HG02763 (cell line): ENCODE data around the gene C9orf50.
"Not testable (repeated sequence)": the region's sequence is repeated elsewhere in the genome, so short reads cannot be mapped to it uniquely, and the experiment has no call there.

Experiments used
- ATAC-seq: cut with Tn5 transposase; IDR thresholded peaks from one replicate; pipeline ENCODE4 v1.9.1; 2021; ENCODE audit warnings: mild to moderate bottlenecking, moderate library complexity; ENCODE audit not compliant: unreplicated experiment

C9orf50 gene, protein sequence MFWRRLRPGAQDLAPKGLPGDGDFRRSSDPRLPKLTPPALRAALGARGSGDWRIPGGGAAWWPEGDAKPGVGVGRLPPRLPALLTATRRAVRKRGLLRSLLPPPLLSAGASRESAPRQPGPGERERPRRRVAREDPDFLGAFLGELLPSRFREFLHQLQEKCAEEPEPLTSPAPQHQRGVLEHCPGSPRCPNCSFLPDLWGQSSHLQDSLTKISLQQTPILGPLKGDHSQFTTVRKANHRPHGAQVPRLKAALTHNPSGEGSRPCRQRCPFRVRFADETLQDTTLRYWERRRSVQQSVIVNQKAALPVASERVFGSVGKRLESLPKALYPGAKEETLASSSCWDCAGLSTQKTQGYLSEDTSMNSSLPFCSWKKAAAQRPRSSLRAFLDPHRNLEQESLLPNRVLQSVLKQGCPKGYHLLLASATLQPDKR

DNA sequence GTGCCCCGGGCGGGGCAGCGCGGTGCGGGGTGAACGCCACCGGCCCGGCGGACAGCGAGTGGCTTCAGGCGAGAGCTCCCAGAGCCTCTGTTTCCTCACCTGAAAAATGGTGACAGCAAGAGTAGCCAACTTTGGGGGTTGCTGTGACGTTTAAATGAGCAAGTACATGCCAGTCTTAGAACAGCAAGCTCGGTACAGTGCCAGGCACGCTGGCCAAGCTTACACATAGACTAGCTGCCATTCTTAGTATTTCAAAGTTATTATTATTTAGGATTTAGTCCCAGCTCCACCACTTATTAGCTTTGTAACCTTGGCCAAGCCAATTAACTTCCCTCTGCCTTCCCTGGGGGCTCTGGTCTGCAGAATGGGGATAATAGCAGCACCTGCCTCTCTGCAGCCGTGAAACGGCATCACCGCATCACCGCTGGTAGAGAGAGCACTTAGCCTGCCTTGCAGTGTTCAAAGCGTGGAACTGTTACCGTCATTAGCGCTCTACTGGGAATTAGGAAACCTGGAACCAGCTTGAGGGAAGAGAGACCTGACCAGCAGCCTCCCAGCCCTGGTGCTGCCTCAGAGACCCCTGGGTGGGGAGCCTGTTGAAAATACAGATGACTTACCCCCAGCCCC lies at the start of gene C9orf50:
C9orf50 (minus strand) TSS at position 433 of the 627 bp plus-strand sequence. CDS start 527 bp downstream, outside the sequence.
- no peak for ATAC-seq

DNA sequence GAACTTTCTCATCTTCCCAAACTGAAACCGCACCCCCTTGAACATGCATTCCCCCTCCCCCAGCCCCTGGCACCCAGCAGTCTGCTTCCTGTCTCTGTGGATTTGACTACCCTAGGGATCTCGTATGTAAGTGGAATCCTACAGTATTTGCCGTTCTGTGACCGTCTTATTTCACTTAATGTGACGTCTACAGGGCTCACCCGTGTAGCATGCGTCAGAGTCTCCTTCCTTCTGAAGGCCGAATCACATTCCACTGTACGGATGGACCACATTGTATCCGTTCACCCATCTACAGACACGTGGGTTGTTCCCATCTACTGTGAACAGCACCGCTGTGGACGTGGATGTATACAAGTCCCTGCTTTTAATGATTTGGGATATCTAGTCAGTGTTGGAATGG lies 49.0 kb upstream of the C9orf50 start:
- no peak for ATAC-seq

DNA sequence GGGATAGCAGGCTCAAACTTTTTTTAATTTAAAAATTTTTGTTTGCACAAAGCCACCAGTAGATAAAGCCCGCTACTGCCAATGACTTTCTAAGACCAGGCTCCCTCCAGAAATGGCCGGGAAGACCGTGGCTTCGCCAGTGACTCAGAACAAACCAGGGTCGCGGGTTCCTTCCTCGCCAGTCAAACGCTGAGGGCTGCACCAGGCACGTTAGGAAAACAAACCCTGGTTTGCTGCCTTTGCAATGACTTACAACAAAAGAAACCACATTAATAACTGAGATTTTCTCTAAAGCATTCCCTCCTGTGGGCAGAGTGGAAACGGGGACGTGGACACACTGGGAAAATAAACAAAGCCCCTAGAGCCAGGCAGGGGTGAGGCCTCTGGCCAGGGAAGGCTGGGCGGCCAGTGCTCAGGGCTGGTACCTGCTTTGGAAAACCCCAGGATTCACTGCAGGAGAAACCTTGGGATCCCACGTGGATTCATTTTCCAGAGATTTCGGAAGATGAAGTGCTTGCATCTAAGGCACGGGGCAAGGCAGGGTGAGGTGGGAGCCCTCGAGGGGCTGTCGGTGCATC lies 48.3 kb upstream of the C9orf50 start:
- no peak for ATAC-seq

DNA sequence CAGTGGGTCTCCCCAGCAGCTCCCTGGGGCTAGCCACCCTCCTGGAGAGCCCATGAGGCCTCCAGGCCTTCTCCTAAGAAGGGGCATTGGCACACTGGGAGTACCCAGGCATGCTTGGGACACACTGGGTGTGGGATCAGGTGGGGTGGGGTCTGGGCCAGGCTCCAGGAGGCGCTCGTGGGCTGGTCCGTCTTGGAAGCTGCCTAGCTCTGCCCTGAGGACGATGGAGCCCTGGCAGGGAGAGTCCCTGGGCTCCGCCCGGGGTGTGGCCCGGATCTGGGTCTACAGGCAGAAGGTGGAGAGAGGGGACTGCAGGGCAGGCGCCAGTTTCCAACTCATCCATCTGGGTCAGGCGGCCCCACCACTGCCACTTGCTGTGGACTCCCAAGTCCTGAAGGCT lies 46.9 kb upstream of the C9orf50 start:
- ATAC-seq = no peak

DNA sequence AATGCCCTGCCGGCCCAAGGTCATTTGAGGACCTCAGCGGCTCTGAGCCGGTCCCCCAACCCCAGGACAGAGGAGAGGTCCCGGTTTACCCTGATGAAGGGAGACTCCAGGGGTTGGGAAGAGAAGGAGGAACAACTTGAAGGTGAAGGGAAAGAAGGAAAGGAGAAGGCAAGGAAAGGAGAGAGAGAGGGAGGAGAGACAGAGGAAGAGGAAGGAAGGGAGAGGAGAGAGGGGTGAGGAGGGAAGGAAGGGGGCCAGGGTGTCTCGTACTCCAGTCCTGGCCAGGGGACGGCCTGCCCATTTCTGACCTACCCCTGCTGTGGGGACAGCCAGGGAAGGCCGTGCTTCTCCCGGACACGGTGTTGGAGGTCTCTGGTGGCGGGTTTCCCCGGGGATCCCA lies 46.5 kb upstream of the C9orf50 start:
- ATAC-seq = no peak

DNA sequence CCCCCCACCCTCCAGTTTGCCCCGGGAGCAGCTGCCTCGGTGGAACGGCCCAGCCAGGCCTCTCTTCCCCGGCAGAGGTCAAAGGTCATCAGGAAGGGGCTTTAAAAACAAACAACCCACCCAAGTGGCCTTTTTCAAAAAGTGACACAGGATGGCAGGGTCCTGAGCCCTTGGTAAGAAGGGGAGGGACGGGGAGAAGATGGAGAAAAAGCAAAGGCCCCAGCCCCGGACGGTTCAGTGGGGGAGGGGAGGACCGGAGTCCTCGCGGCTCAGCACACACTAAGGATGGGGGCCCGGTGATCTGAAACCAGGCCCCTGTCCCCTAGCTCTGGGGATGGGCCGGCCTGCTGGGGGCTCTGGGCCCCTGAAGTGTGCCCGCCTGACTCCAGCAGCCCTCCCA lies 45.7 kb upstream of the C9orf50 start:
- ATAC-seq = no peak

DNA sequence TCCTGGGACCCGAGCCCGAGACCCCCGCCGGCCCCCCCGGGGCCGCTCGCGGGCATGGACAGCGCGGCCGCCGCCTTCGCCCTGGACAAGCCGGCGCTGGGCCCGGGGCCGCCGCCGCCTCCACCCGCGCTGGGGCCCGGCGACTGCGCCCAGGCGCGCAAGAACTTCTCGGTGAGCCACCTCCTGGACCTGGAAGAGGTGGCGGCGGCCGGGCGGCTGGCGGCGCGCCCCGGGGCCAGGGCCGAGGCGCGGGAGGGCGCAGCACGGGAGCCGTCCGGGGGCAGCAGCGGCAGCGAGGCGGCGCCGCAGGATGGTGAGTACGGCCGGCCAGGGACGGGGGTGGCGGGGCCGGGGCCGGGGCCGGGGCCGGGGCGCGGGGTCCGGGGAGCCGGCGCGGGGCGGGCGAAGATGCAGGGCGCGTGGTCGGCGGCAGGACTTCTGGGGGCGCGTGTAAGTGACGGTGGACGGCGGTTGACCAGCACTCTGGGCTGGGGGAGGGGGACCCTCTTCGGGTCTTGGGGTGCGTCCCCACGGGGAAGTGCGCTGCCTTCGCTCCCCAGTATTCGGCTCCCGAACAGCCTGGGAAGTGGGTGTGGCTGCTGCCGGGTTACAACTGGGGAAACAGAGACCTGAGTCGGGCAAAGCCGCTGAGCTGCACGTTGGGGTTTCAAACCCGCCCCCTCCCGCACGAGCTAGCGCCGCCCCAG lies 45.1 kb upstream of the C9orf50 start:
- ATAC-seq = no peak

DNA sequence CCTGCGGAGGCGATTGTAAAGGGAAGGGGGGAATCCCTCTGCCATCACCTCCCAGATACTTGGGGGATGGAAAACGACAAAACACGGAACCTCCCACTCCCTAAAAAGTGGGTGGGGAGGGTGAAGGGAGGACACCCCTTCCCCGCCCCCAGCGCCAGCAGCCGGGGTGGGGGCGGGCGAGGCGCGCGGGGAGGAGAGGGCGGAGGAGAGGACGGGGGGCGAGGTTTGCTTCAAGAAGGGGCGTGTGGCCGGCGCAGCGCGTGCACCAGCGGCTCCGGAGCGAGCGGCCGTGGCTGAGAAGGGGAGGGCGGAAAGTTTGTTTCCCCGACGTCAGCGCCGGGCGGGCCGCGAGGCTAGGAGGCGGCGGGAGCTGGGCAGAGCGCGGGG lies 44.5 kb upstream of the C9orf50 start, which contains the start of gene PRRX2:
PRRX2 (plus strand) TSS at position 259 of the 387 bp plus-strand sequence. CDS start 221 bp downstream, outside the sequence.
- ATAC-seq = no peak

DNA sequence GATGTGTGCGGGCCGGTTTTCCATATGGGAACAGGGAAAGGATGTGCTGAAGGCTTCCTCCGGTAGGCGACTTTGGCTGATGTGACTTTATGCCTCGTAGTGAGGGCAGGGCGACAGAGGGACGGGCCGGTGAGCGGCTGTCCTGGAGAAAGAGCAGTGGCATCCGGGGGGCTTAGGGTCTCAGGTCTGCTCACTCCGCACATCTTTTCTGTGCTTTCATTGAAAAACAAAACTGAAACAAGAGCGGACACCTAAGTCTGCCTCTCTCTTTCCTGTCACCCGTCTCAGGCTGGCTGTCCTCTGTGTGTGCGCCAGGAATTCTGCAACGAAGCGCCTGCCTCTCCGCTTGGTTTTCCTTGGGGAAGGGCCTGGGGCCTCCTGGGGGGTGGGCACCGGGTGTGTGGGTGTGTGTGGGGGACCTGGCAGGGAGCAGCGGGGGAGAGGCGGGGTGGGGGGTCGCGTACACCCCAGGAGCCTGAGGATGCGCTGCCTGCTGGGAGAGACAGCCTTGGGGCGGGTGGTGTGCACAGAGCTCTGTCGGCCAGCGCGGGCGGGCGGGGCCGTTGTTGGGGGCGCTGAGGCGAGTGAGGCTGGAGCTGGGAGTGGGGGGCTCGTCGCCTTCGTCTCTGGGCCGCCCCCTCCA lies 44.0 kb upstream of the C9orf50 start:
- ATAC-seq = no peak

DNA sequence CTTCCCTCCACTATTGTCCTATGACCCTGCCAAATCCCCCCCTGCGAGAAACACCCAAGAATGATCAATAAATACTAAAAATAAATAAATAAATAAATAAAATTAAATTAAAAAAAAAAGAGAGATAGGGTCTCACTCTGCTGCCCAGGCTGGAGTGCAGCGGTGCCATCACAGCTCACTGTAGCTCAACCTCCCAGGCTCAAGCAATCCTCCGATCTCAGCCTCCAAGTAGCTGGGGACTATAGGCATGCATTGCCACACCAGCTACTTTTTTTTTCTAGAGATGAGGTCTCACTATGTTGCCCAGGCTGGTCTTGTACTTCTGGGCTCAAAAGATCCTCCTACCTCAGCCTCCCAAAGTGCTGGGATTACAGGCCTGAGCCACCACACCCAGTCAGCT lies 41.3 kb upstream of the C9orf50 start:
- not testable (repeated sequence) for ATAC-seq

DNA sequence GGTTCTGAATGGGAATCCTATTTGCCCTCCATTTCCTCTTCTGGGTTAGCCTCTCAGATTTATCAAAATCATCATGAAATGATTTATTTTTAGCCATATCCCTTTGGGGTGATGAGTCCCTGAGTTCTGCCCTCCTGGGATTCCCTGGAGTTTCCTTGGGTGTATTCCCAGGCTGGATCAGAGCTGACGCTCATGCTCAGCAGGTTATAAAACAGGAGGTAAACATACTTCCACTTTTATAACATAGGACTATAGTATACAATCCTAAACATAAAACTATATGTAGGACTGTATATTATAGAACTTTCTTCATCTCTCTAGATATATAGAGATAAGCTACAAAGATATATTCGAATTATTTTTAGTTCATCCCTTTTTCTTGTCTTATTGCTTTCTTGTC lies 40.1 kb upstream of the C9orf50 start:
- no peak for ATAC-seq

DNA sequence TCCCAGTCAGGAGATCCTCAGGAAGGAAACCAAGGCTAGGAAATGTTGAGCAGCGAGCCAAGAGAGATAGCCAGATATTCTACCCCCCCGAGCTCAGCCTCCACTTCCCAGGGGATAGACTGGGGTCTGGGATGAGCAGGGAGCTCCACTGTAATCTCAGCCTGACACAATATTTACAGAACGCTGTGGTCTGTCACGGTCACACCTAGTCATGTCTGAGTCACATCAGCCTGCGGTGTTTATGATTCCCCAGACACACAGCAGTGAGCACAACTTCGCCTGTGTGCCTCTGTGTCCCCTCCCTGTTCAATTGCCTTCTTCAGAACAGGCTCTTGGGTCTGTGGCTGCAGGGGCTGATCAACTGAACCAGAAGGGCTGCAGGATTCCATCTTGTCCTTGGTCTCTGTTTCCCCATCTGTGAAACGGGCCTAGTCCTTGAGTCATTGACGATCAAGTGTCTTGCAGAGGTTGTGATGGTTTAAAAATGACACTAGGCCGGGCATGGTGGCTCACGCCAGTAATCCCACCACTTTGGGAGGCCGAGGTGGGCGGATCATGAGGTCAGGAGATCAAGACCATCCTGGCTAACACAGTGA lies 36.0 kb upstream of the C9orf50 start:
- ATAC-seq = no peak

DNA sequence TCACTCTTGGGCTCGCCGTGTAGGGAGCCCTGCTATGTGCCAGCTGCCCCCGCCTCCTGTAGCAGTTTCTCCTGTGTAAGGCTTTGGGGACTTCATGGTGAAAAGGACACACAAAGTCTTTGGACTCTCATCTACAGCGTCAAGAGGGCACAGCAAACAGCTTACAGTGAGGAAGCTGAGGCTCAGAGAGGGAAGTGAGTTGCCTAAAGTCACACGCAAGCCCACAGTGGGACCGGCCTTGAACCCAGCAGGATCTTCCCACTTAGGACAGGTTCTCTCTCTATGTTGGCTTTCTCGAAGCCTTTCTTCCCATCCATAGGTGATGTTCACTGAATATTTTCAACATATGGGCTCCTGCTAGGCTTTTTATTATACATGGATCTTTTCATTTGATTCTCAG lies 34.8 kb upstream of the C9orf50 start:
- ATAC-seq = no peak

DNA sequence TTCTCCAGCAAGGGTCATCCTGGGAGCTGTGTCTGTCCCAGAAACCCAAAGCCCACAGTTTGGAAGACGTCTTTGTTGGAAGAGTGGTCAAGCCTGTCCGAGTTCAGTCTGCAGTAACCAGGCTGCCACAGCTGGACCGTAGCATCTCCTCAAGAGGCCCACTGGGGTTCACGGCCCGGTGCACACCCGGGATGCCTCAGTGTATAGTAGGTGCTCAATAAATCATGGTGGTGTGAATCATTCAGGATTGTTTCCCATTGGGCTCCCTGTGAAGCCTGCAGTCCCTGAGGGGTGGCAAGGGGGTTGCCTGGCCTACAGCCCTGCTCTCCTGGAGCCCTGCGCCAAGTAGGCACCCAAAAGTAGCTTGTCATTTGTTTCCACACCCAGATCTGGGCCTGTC lies 34.3 kb upstream of the C9orf50 start:
- no peak for ATAC-seq

DNA sequence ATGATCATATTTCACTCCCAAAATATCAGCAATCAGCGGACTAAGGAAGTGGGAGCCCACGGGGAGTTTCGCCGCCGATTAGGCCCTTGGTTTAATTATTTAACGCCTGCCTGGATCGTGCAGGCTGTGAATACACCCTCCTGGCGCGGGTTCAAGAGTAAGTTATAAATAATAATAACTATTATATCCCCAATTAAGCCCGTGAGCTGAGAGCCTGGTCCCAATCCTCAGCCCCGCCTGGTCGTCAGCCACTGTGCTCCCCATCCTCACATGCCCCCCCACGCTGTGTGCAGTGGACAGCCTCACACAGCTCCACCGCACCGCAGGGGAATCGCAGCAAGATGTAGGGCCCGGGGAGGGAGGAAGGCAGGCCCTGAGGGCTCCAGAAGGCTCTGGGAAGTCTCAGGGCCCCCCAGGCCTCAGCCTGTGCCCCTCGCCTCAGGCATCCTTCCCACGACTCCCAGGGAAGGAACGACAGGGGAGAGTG lies 33.7 kb upstream of the C9orf50 start:
- no peak for ATAC-seq

DNA sequence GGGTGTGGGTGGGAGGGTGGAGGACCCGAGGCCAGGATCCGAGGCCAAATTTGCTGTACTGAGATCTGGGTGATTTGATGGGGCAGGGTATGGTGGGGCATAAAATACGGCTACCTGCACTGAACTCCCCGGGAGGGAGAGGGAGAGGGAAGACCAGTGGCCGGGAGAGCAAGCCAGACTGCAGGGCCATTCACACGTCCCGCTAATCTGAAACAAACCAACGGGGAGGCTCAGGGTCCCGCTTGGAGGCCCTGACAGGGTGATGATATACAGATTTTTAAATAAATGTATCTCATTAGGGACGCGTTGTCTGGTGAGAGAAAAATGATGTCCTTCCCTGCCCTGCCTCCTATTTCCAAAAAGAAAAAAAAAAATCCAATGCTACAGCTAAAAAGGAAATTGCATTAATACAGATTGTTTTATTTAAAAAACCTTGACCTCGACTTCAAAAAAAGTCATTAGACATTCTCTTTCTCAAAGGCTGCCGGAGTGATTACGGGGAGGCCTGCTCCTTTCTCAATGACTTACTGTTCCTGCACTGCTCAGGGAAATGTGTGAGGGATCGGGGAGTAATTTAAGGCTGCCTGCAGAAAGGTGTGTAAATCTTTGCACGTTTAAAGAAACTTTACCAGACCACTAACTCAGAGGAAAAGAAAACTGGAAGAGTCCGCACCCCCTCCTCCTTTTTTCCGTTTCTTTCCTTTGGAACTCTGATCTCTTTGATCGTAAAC lies 33.1 kb upstream of the C9orf50 start:
- no peak for ATAC-seq

DNA sequence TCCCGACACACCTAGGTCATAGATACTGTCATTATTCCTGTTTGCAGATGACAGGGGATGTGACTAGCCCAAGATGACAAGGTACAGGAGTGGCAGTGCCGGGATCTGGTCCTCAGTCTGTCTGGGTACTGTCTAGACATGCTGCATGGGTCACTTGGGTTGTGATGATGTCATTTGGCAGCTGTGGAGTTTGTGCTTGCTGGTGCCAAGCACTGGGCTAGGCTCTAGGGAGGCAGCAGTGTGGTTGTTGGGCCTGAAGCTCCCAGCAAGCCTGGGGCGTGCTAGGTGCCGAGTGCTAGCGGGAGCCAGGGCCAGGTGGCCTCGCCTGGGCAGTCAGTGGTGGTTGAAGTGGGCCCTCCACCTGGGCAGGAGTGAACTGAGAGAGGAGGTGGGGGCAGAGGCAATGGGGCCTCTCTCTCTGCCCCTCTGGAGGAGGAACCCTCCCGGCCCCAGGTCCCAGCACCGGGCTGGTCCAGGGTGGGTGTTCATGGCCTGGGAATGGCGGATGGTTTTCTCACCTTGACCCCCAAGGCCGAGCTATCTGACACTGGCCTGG lies 29.9 kb upstream of the C9orf50 start:
- no peak for ATAC-seq

DNA sequence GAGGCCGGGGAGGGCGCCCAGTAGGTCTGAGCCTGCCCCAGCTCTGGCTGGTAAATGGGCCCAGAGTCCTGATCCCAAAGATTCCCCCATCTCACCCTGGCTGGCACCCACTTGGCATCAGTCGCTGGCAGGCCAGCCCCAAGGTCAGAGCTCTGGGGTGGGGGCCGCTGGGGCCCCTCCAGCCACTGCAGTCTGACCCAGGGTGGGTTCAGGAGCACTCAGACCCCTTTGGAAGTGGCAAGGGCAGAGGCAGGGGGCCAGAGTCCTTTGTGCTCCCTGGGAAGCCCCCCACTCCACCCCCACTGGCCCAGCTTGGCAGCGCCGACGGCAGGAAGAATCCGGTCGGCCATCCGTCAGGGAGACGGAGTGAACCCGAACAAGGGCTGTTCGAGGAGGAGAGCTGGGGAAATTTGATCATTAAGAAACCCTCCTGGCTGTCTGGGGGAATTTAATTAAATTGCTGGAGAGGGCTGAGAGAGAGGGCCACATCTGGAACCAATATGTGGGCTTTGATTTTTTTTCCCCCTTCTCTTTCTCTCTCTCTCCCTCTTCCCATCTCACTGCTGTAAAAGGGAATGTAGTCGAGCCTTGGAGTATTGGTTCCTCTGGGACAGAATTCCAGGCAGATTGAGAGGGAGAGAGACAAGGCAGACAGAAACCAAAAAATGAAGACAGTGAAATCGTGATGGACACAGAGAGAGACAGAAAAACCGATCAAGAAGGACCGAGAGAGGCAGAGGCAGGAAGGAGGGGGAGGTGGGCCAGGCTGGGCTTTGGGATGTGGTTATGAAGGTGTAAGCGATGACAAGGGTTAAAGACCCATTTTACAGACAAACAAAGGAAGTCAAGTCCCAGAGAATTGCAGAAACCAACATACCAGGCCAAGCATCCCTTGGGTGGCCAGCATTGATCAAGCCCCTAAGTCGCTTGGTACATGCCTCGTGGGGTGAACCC lies 29.1 kb upstream of the C9orf50 start:
- no peak for ATAC-seq
